H1 (cell line): Measurements from ENCODE around the gene TMIGD2. TPM values are rescaled to one million over a fixed set of nuclear protein-coding genes. Genes with fewer than 3 reads are reported as not detected.

Experiments
- CTCF ChIA-PET: fragments of 300-600 bp; sonication (Branson Sonifier 250); formaldehyde crosslinking; loops from one replicate; lab custom pipeline; 2021; ENCODE audit not compliant: partially characterized antibody; lab: Charles Lee
- POLR2A ChIA-PET: fragments of 300-600 bp; sonication (Branson Sonifier 250); formaldehyde crosslinking; loops from one replicate; lab custom pipeline; 2021; ENCODE audit warnings: inconsistent platforms; ENCODE audit not compliant: partially characterized antibody; lab: Charles Lee
- DNase-seq, 2 experiments: peaks; one replicate each; pipeline versions ENCODE4 v3.0.0 to v3.0.0-alpha.2; 2010 to 2022; ENCODE audit warnings: low spot score in 2 of 2, low read depth in 1 of 2, mixed read lengths in 1 of 2
- FAIRE-seq: peaks from 2 replicates; lab custom pipeline; 2011; peaks lifted over from hg19 to GRCh38; lab: Jason Lieb, UNC
- H2AFZ ChIP-seq: 2 replicates; pipeline ENCODE4 v1.8.1; 2012; ENCODE audit warnings: low read length, inconsistent platforms
- H2AK5ac ChIP-seq: 2 replicates; pipeline ENCODE4 v1.6.1; 2013; ENCODE audit warnings: low read depth, low read length
- H2BK120ac ChIP-seq: replicated peaks from 2 replicates; pipeline ENCODE3; 2013; ENCODE audit warnings: low read depth, low read length, inconsistent platforms
- H2BK12ac ChIP-seq: 2 replicates; pipeline ENCODE4 v1.6.1; 2013; ENCODE audit warnings: low read depth, low read length
- H2BK15ac ChIP-seq: 2 replicates; pipeline ENCODE4 v1.6.1; 2013; ENCODE audit warnings: low read length
- H2BK20ac ChIP-seq: 2 replicates; pipeline ENCODE4 v1.6.1; 2013; ENCODE audit warnings: low read length
- H2BK5ac ChIP-seq: 2 replicates; pipeline ENCODE4 v1.6.1; 2013; ENCODE audit warnings: low read depth, low read length
- H3K14ac ChIP-seq: 2 replicates; pipeline ENCODE4 v1.6.1; 2013; ENCODE audit warnings: inconsistent platforms; ENCODE audit not compliant: insufficient read length
- H3K18ac ChIP-seq: 2 replicates; pipeline ENCODE4 v1.6.1; 2013; ENCODE audit warnings: low read length; ENCODE audit errors: extremely low read depth
- H3K23ac ChIP-seq: 2 replicates; pipeline ENCODE4 v1.6.1; 2013; ENCODE audit warnings: inconsistent platforms; ENCODE audit not compliant: insufficient read length
- H3K23me2 ChIP-seq: 2 replicates; pipeline ENCODE4 v1.6.1; 2013; ENCODE audit warnings: low read depth, low read length
- H3K27ac ChIP-seq: 2 replicates; pipeline ENCODE4 v1.6.1; 2011; ENCODE audit warnings: low read depth, low read length, inconsistent platforms
- H3K27me3 ChIP-seq, 4 experiments: replicated peaks in 1 of 4; 1 replicate in 1 of 4; 2 replicates in 3 of 4; pipeline versions ENCODE4 v1.6.1 to v1.8.1; 2011 to 2013; ENCODE audit warnings: low read length in 3 of 4, mild to moderate bottlenecking in 3 of 4, inconsistent platforms in 2 of 4, mixed read lengths in 2 of 4, moderate library complexity in 1 of 4; ENCODE audit not compliant: control insufficient read depth in 3 of 4, insufficient read depth in 3 of 4; ENCODE audit errors: extremely low read depth in 1 of 4
- H3K36me3 ChIP-seq, 4 experiments: 2 replicates each; pipeline versions ENCODE4 v1.6.1 to v1.8.1; 2011 to 2013; ENCODE audit warnings: mild to moderate bottlenecking in 4 of 4, low read length in 3 of 4, moderate library complexity in 2 of 4, control low read depth in 1 of 4, inconsistent platforms in 1 of 4; ENCODE audit not compliant: insufficient read depth in 4 of 4, control insufficient read depth in 2 of 4
- H3K4ac ChIP-seq: replicated peaks from 2 replicates; pipeline ENCODE3; 2013; ENCODE audit warnings: low read length, low read depth, mixed read lengths, inconsistent platforms; ENCODE audit not compliant: insufficient read length
- H3K4me1 ChIP-seq, 4 experiments: replicated peaks in 1 of 4; 1 replicate in 1 of 4; 2 replicates in 3 of 4; pipeline versions ENCODE4 v1.6.1 to v1.8.1; 2011 to 2013; ENCODE audit warnings: low read length in 3 of 4, inconsistent platforms in 2 of 4, mixed read lengths in 1 of 4; ENCODE audit not compliant: insufficient read depth in 4 of 4, control insufficient read depth in 3 of 4
- H3K4me2 ChIP-seq, 2 experiments: 2 replicates each; pipeline versions ENCODE4 v1.6.1 to v1.8.1; 2011 to 2013; ENCODE audit warnings: low read depth in 2 of 2, low read length in 2 of 2, control low read depth in 1 of 2, inconsistent platforms in 1 of 2, mild to moderate bottlenecking in 1 of 2; ENCODE audit not compliant: insufficient read depth in 1 of 2
- H3K4me3 ChIP-seq, 4 experiments: fragments of 200-600, 300-600 bp in 1 of 4; sonication (generic), shearing (Covaris generic), sonication (Bioruptor Twin) in 1 of 4; 2 replicates each; pipeline versions ENCODE4 v1.5.1 to v1.8.1; 2011 to 2016; ENCODE audit warnings: low read length in 4 of 4, low read depth in 3 of 4, control low read depth in 2 of 4, inconsistent platforms in 2 of 4, mild to moderate bottlenecking in 2 of 4, mixed read lengths in 1 of 4, moderate library complexity in 1 of 4; ENCODE audit not compliant: insufficient read depth in 2 of 4; ENCODE audit errors: extremely low read depth in 1 of 4
- H3K56ac ChIP-seq: replicated peaks from 2 replicates; pipeline ENCODE3; 2013; ENCODE audit warnings: low read depth, mild to moderate bottlenecking, mixed read lengths, low read length, inconsistent platforms; ENCODE audit not compliant: insufficient read length
- H3K79me1 ChIP-seq: 2 replicates; pipeline ENCODE4 v1.6.1; 2013; ENCODE audit warnings: low read depth, low read length, control low read depth
- H3K79me2 ChIP-seq, 2 experiments: 2 replicates each; pipeline versions ENCODE4 v1.6.1 to v1.8.1; 2012 to 2013; ENCODE audit warnings: low read length in 2 of 2, mild to moderate bottlenecking in 2 of 2, inconsistent platforms in 1 of 2; ENCODE audit not compliant: insufficient read depth in 2 of 2, control insufficient read depth in 1 of 2
- H3K9ac ChIP-seq, 4 experiments: replicated peaks in 1 of 4; 1 replicate in 1 of 4; 2 replicates in 3 of 4; pipeline versions ENCODE4 v1.6.1 to v1.8.1; 2011 to 2013; ENCODE audit warnings: low read depth in 3 of 4, low read length in 3 of 4, control low read depth in 2 of 4, mild to moderate bottlenecking in 2 of 4, moderate library complexity in 2 of 4, inconsistent platforms in 1 of 4; ENCODE audit errors: extremely low read depth in 1 of 4
- H3K9me3 ChIP-seq, 2 experiments: 2 replicates each; pipeline versions ENCODE4 v1.6.1 to v1.8.1; 2012 to 2013; ENCODE audit warnings: mild to moderate bottlenecking in 2 of 2, moderate library complexity in 2 of 2, control low read depth in 1 of 2, inconsistent platforms in 1 of 2, low read depth in 1 of 2, low read length in 1 of 2, mixed read lengths in 1 of 2; ENCODE audit not compliant: insufficient read depth in 2 of 2
- H4K20me1 ChIP-seq, 2 experiments: replicated peaks in 1 of 2; 2 replicates each; pipeline versions ENCODE3 to v1.8.1; 2011 to 2013; ENCODE audit warnings: inconsistent platforms in 2 of 2, low read length in 2 of 2, mild to moderate bottlenecking in 1 of 2; ENCODE audit not compliant: insufficient read depth in 2 of 2, control insufficient read depth in 1 of 2
- H4K5ac ChIP-seq: 2 replicates; pipeline ENCODE4 v1.6.1; 2013; ENCODE audit warnings: low read length, low read depth, mixed read lengths, inconsistent platforms; ENCODE audit not compliant: insufficient read length
- H4K8ac ChIP-seq: 2 replicates; pipeline ENCODE4 v1.8.0; 2013; ENCODE audit warnings: mild to moderate bottlenecking, moderate library complexity, low read length, inconsistent platforms; ENCODE audit not compliant: insufficient read depth; ENCODE audit errors: extremely low read depth
- H4K91ac ChIP-seq: replicated peaks from 2 replicates; pipeline ENCODE3; 2013; ENCODE audit warnings: low read length, mixed read lengths, inconsistent platforms; ENCODE audit not compliant: insufficient read length
- BCL11A ChIP-seq, 2 experiments: IDR thresholded peaks; one replicate each; pipeline ENCODE4 v1.6.1; 2011; ENCODE audit warnings: low read depth in 2 of 2, low read length in 2 of 2, mild to moderate bottlenecking in 2 of 2
- CHD1 ChIP-seq: IDR thresholded peaks from 2 replicates; pipeline ENCODE4 v1.6.1; 2012; ENCODE audit warnings: low read depth, low read length, improper control_type of control experiment
- EZH2 ChIP-seq: fragments of 200-600 bp; sonication (generic); IDR thresholded peaks from 2 replicates; pipeline ENCODE4 v1.7.1; 2012; ENCODE audit warnings: low read depth, mild to moderate bottlenecking, moderate library complexity, low read length, inconsistent platforms; ENCODE audit not compliant: severe bottlenecking
- KDM1A ChIP-seq: fragments of 200-600, 300-600 bp; sonication (generic); IDR thresholded peaks from 2 replicates; pipeline ENCODE4 v1.7.1; 2016; ENCODE audit warnings: mild to moderate bottlenecking, low read length, borderline replicate concordance
- POU5F1 ChIP-seq: IDR thresholded peaks from 2 replicates; pipeline ENCODE4 v1.6.1; 2011; ENCODE audit warnings: low read depth, mild to moderate bottlenecking, low read length, moderate library complexity
- SUZ12 ChIP-seq: fragments of 200-600 bp; sonication (generic); IDR thresholded peaks from 2 replicates; pipeline ENCODE4 v1.6.1; 2012; ENCODE audit warnings: mild to moderate bottlenecking, inconsistent platforms, low read length, moderate library complexity, mixed read lengths
- TEAD4 ChIP-seq: IDR thresholded peaks from 2 replicates; pipeline ENCODE4 v1.6.1; 2012; ENCODE audit warnings: low read depth, low read length, inconsistent platforms, mixed read lengths
- WGBS, 2 experiments: shearing (Covaris generic) in 1 of 2; methylation state at CpG; one replicate each; pipeline versions ENCODE4 v1.1.6 to v1.1.7; 2013 to 2015; ENCODE audit warnings: low lambda C conversion rate in 2 of 2, mixed read lengths in 2 of 2, inconsistent platforms in 1 of 2, low coverage in 1 of 2, missing lambda C conversion rate in 1 of 2; ENCODE audit not compliant: insufficient replicate concordance in 2 of 2, insufficient coverage in 1 of 2, insufficient read length in 1 of 2; ENCODE audit errors: extremely low coverage in 1 of 2, missing lambda C conversion rate in 1 of 2; 5-methylcytosine and 5-hydroxymethylcytosine counted together
- polyA plus RNA-seq, 7 experiments: library from polyadenylated mRNA; depleted of rRNA in 3 of 7; stranded (reverse) in 5 of 7; unstranded in 2 of 7; fragments of >200 nt in 5 of 7; fragments of 200-250 nt in 2 of 7; gene quantifications; 1 replicate in 5 of 7; 2 replicates in 1 of 7; 4 replicates in 1 of 7; pipeline versions ENCODE4 v1.2.1 to v1.2.3, GENCODE V29; 2011 to 2013; ENCODE audit warnings: missing spikeins in 2 of 7, mixed read lengths in 2 of 7
- total RNA-seq: library from RNA; stranded (reverse); fragmentation: NEBNext Ultra II Directional; extraction: Animal tissue kit (Norgen Biotek cat#: 25700); gene quantifications from 2 replicates; pipeline ENCODE4 v1.2.1, GENCODE V29; 2021

TMIGD2 gene
- total and polyA plus RNA-seq, 2 of the 8 experiments (the other 6 are each of a cell fraction or from before 2014, with no cell fraction given): 0.39 to 0.41 TPM

GRCh38 chr19:4284974-4285373 is 17.2 kb downstream of the TMIGD2 start:
- Histone ChIP-seq H2BK15ac (0 out of 2 replicates have a peak overlapping the region, but pooled peaks have one; percentile 40), H3K9me3 (no peaks in the 10 kb centered on the region), H2BK20ac (no peak overlapping the region), H4K91ac (no peak overlapping the region), H3K4me3 (no peak overlapping the region; a peak in 2 of 8 replicates), H3K27ac (no peak overlapping the region), H3K79me1 (no peaks in the 10 kb centered on the region), H3K4me1 (peaks cover 0 to 4% (median 1%) of the 10 kb centered on the region in 4 experiments; a peak in 4 of 7 replicates), H3K56ac (no peak overlapping the region), H4K5ac (no peak overlapping the region), H3K4me2 (peak overlapping the region in 1 of 2 experiments; percentile 52; a peak in 2 of 4 replicates), H3K23ac (no peak overlapping the region), H3K14ac (no peak overlapping the region), H2BK12ac (peak overlapping the region; percentile 1; the same call in 1 of the 2 replicates), H2AFZ (no peak overlapping the region), H3K23me2 (peaks cover under 1% of the 10 kb centered on the region; the same call in 1 of the 2 replicates), H3K9ac (no peak overlapping the region), H4K8ac (no peak overlapping the region), H3K79me2 (no peaks in the 10 kb centered on the region), H3K18ac (peak overlapping the region; percentile 34; the same call in 1 of the 2 replicates), H3K27me3 (peaks cover 7 to 21% (median 18%) of the 10 kb centered on the region in 4 experiments), H2BK5ac (no peak overlapping the region), H2AK5ac (peak overlapping the region; percentile 16; the same call in 1 of the 2 replicates), H4K20me1 (no peaks in the 10 kb centered on the region), H3K4ac (no peak overlapping the region), H3K36me3 (no peaks in the 10 kb centered on the region), H2BK120ac (no peak overlapping the region)
- ChIA-PET POLR2A (interaction anchor here (0.7 to 1.9 kb wide), 5 partner anchors 11 to 58 kb away, joined by 3 to 9 read pairs (median 3); partner anchors contain the start of gene MPND), CTCF (interaction anchor here (1.2 to 2.3 kb wide), 2 partner anchors 17 to 68 kb away, joined by 3 to 25 read pairs; no protein-coding TSS in a partner anchor)
- TF ChIP-seq BCL11A (IDR thresholded peaks at IDR 0.05; ENCODE audit: low read depth in 2 of 2, low read length in 2 of 2): no peak
- TF ChIP-seq CHD1: no peak
- TF ChIP-seq KDM1A: peak; percentile 59; the same call in 1 of the 2 replicates
- TF ChIP-seq TEAD4: no peak
- TF ChIP-seq EZH2: no peak
- no peak for TF ChIP-seq POU5F1
- no peak for TF ChIP-seq SUZ12
- FAIRE-seq: no peak
- no peak for DNase-seq
- 77% methylated on average over 6 of the region's 6 CpGs; no CpG with 5 or more reads in 1 of the 2 experiments for WGBS, 2 experiments
